ENCODE measurements around the gene GPATCH3. TPM values are rescaled to one million over a fixed set of nuclear protein-coding genes. Genes with fewer than 3 reads are reported as not detected.
A peak's percentile ranks its signal among the peaks of the same experiment; 100 is the strongest.

GPATCH3 gene
- total RNA-seq, 2 donors from 2014 or later, result 13.9 to 14.4 TPM

- Histone ChIP-seq H3K27me3 (no peaks in the 10 kb centered on the region), H3K9me3 (no peaks in the 10 kb centered on the region), H3K27ac (no peak overlapping the region), H3K4me3 (no peak overlapping the region), H3K9ac (ENCODE audit: low read depth in 2 of 2, low read length in 2 of 2) (no peak overlapping the region), H3K4me1 (no peaks in the 10 kb centered on the region), H3K36me3 (no peaks in the 10 kb centered on the region)
- DNase-seq, result no peak
- no peak for TF ChIP-seq CTCF (IDR thresholded peaks at IDR 0.05)
- intact Hi-C loops (cut with DNase I), result no loop called here
These were observed 36.6 kb upstream of the GPATCH3 start for GRCh38 chr1:26936823-26937222.

- no peak overlapping the region for H3K4me3 ChIP-seq
- intact Hi-C loops (cut with DNase I), result no loop called here
- no peaks in the 10 kb centered on the region for H3K27me3 ChIP-seq
- H3K36me3 ChIP-seq, result no peaks in the 10 kb centered on the region
- no peak overlapping the region for H3K9ac ChIP-seq (ENCODE audit: low read depth in 2 of 2, low read length in 2 of 2)
- no peak for TF ChIP-seq CTCF (IDR thresholded peaks at IDR 0.05)
- no peak overlapping the region for H3K27ac ChIP-seq
- H3K9me3 ChIP-seq, result no peaks in the 10 kb centered on the region
- no peaks in the 10 kb centered on the region for H3K4me1 ChIP-seq
- no peak for DNase-seq
These were observed 32.3 kb upstream of the GPATCH3 start for GRCh38 chr1:26932531-26932930.

- H3K9me3 ChIP-seq, result no peaks in the 10 kb centered on the region
- H3K27ac ChIP-seq, result no peak overlapping the region
- H3K4me1 ChIP-seq, result no peaks in the 10 kb centered on the region
- no peak for DNase-seq
- H3K9ac ChIP-seq (ENCODE audit: low read depth in 2 of 2, low read length in 2 of 2), result no peak overlapping the region
- H3K36me3 ChIP-seq, result no peaks in the 10 kb centered on the region
- intact Hi-C loops (cut with DNase I), result no loop called here
- H3K4me3 ChIP-seq, result no peak overlapping the region
- no peak for TF ChIP-seq CTCF (IDR thresholded peaks at IDR 0.05)
- no peaks in the 10 kb centered on the region for H3K27me3 ChIP-seq
These were observed 23.4 kb upstream of the GPATCH3 start for GRCh38 chr1:26923711-26924110.

- H3K4me3 ChIP-seq, result peak overlapping the region; percentile 92
- H3K27me3 ChIP-seq, result no peaks in the 10 kb centered on the region
- no peak for TF ChIP-seq CTCF (IDR thresholded peaks at IDR 0.05)
- intact Hi-C loops (cut with DNase I), result no loop called here
- no peak overlapping the region for H3K27ac ChIP-seq
- H3K9me3 ChIP-seq, result no peaks in the 10 kb centered on the region
- no peaks in the 10 kb centered on the region for H3K4me1 ChIP-seq
- H3K9ac ChIP-seq (ENCODE audit: low read depth in 2 of 2, low read length in 2 of 2), result no peak overlapping the region
- no peaks in the 10 kb centered on the region for H3K36me3 ChIP-seq
- no peak for DNase-seq
These were observed 22.6 kb upstream of the GPATCH3 start for GRCh38 chr1:26922901-26923300.

GRCh38 chr1:26922431-26922729 lies 22.1 kb upstream of the GPATCH3 start:
- H3K9me3 ChIP-seq, result no peaks in the 10 kb centered on the region
- TF ChIP-seq CTCF (IDR thresholded peaks at IDR 0.05), result no peak
- no peak overlapping the region for H3K27ac ChIP-seq
- H3K36me3 ChIP-seq, result no peaks in the 10 kb centered on the region
- H3K27me3 ChIP-seq, result no peaks in the 10 kb centered on the region
- intact Hi-C loops (cut with DNase I), result no loop called here
- DNase-seq, result no peak
- peak overlapping the region; percentile 89 to 98 for H3K9ac ChIP-seq (ENCODE audit: low read depth in 2 of 2, low read length in 2 of 2)
- peak overlapping the region; percentile 92 for H3K4me3 ChIP-seq
- H3K4me1 ChIP-seq, result no peaks in the 10 kb centered on the region
